ENCODE results near the gene OR51I1.

The OR51I1 gene, protein sequence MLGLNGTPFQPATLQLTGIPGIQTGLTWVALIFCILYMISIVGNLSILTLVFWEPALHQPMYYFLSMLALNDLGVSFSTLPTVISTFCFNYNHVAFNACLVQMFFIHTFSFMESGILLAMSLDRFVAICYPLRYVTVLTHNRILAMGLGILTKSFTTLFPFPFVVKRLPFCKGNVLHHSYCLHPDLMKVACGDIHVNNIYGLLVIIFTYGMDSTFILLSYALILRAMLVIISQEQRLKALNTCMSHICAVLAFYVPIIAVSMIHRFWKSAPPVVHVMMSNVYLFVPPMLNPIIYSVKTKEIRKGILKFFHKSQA

DNA sequence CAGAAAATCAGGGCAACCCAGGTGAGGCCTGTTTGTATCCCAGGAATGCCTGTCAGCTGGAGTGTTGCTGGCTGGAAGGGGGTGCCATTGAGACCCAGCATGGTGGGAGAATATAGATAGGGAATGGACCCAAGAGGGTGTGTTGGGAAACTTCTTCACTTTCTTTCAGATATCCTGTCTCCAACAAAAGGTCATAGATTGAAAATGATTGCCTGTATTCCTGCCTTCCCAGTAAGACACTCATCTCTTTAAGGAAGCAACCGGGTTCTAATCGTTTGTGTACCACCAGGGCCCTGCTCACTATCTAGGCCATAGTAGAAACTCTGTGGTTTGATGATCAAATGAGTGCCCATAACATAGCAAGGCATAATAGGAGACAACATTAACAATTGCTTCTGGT, at the start of gene OR51I1:
OR51I1 (minus strand) TSS at position 101 of the 400 bp plus-strand sequence; CDS start at position 101, 0 bp downstream.
- TF ChIP-seq, protein P1, sequence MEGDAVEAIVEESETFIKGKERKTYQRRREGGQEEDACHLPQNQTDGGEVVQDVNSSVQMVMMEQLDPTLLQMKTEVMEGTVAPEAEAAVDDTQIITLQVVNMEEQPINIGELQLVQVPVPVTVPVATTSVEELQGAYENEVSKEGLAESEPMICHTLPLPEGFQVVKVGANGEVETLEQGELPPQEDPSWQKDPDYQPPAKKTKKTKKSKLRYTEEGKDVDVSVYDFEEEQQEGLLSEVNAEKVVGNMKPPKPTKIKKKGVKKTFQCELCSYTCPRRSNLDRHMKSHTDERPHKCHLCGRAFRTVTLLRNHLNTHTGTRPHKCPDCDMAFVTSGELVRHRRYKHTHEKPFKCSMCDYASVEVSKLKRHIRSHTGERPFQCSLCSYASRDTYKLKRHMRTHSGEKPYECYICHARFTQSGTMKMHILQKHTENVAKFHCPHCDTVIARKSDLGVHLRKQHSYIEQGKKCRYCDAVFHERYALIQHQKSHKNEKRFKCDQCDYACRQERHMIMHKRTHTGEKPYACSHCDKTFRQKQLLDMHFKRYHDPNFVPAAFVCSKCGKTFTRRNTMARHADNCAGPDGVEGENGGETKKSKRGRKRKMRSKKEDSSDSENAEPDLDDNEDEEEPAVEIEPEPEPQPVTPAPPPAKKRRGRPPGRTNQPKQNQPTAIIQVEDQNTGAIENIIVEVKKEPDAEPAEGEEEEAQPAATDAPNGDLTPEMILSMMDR (IDR thresholded peaks at IDR 0.05; ENCODE audit: insufficient read depth, missing control alignments), result no peak
- no peak for FAIRE-seq
- DNase-seq (ENCODE audit: insufficient read length, low spot score), result no peak

DNA sequence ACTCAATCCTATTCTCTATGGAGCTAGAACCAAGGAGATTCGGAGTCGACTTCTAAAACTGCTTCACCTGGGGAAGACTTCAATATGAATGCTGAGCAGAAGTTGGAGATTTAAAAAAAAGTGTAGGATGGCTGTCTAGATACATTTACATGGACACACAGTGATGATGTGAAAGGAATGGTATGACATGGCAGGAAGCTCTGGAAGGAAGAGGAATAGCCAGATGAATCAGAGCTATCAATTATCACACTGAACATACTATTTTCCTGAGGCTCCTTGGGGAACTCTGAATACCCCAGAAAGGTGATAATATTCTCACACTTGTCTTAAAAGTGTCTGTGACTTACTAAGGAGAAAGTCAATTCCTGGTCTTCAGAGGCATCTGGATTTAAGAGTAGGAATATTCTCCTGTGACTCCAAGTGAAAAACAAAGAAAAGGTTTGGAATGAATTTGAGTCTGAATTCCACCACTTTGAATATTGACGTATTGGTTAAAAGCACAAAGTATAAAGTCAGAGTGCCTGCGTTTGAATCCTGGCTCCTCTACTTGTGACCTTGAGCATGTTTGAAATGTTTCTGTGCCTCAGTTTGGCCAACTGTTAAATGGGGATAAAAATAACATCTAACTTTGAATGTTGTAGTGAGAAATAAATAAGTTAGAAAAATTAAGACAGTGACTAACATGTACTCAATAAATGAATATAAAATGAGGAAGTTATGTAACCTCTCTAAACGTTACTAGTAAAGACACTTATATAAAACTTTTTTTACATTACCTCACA, 48.5 kb upstream of the OR51I1 start:
- FAIRE-seq, result no peak
- TF ChIP-seq, protein P1 (IDR thresholded peaks at IDR 0.05; ENCODE audit: insufficient read depth, missing control alignments), result no peak
- no peak for DNase-seq (ENCODE audit: insufficient read length, low spot score)

DNA sequence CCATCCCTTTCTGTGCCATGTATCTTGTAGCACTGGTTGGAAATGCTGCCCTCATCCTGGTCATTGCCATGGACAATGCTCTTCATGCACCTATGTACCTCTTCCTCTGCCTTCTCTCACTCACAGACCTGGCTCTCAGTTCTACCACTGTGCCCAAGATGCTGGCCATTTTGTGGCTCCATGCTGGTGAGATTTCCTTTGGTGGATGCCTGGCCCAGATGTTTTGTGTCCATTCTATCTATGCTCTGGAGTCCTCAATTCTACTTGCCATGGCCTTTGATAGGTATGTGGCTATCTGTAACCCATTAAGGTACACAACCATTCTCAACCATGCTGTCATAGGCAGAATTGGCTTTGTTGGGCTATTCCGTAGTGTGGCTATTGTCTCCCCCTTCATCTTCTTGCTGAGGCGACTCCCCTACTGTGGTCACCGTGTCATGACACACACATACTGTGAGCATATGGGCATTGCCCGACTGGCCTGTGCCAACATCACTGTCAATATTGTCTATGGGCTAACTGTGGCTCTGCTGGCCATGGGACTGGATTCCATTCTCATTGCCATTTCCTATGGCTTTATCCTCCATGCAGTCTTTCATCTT, 47.6 kb upstream of the OR51I1 start:
- DNase-seq (ENCODE audit: insufficient read length, low spot score) (no peak), FAIRE-seq (no peak)
- TF ChIP-seq, protein P1 (IDR thresholded peaks at IDR 0.05; ENCODE audit: insufficient read depth, missing control alignments), result no peak

DNA sequence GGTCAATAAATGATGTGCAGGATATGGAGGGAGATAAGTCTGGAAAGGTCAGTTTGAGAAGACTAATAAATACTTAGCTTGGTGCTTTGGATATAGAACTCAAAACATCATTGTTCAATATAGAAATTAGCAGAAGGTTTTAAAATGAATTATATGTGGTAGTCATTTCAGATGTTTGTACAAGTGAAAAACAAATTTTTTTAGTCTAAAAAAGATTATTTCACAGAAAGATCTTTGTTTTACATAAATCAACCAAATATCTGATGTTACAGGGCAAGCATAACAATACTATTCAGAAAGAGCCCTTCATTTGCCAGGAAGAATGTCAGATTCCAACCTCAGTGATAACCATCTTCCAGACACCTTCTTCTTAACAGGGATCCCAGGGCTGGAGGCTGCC, 47.1 kb upstream of the OR51I1 start, which contains the start of gene OR52D1:
OR52D1 (plus strand) TSS at position 301 of the 400 bp plus-strand sequence; CDS start at position 323, 22 bp downstream.
- TF ChIP-seq, protein P1 (IDR thresholded peaks at IDR 0.05; ENCODE audit: insufficient read depth, missing control alignments), result no peak
- no peak for FAIRE-seq

DNA sequence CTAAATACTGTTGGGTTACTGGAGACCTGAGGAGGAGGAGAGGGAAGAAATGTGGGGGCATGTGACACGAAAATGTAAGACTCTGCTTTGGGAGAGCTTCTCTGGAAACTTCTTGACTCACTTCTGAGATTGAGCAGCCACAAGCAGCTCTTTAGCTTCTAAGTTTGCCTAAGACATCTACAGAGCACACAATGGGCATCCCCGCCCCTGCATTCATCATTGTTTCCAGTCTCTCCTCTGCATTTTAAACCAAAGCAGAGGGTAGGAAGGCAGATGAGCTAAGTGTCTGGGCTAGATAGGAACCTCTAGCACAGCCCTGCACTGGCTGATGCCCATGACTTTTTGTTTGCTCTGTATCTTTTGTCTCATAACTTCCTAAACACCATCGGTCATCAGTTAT, 45.1 kb upstream of the OR51I1 start:
- no peak for FAIRE-seq
- no peak for DNase-seq (ENCODE audit: insufficient read length, low spot score)
- TF ChIP-seq, protein P1 (IDR thresholded peaks at IDR 0.05; ENCODE audit: insufficient read depth, missing control alignments), result no peak

More for the DNA sequence above, 47.1 kb upstream of the OR51I1 start, which contains the start of gene OR52D1:
- no peak for DNase-seq (ENCODE audit: insufficient read length, low spot score)

DNA sequence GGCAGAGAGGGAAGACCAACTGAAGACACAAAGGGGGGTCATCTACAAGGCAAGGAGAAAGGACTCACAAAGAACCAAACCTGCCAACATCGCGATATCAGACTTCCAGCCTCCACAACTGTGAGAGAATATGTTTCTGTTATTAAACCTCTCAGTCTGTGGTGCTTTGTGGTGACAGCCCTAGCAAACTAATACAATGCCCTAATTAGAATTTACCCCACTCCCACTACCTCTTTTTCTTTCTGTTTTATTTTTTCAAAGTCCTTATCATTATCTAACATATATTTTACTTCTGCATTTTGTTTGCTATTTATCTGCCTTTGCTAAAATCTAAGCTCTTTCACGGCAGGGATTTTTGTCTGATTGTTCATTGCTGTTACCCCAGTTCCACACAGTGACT, 44.7 kb upstream of the OR51I1 start:
- DNase-seq (ENCODE audit: insufficient read length, low spot score), result no peak
- FAIRE-seq, result no peak
- TF ChIP-seq, protein P1 (IDR thresholded peaks at IDR 0.05; ENCODE audit: insufficient read depth, missing control alignments), result no peak

All from D721Med (cell line).